ENCODE results near the gene SUPT20HL1. TPM values are rescaled to one million over a fixed set of nuclear protein-coding genes. Genes with fewer than 3 reads are reported as not detected.

SUPT20HL1 gene
- total and polyA plus RNA-seq, 2 of the 4 experiments (the other 2 are of a cell fraction), result not detected

GRCh38 chrX:24350217-24350616, 10.2 kb upstream of the SUPT20HL1 start:
- H3K23ac ChIP-seq (ENCODE audit: low read depth, low read length), result no peak overlapping the region
- no peaks in the 10 kb centered on the region for H3K9me3 ChIP-seq (ENCODE audit: control insufficient read depth, insufficient read depth, low read length)
- H4K5ac ChIP-seq (ENCODE audit: low read depth, low read length), result no peak overlapping the region
- no peak overlapping the region for H3K4me3 ChIP-seq (ENCODE audit: insufficient read depth, low read depth, low read length)
- no peak for ATAC-seq (ENCODE audit: low read depth)
- WGBS, 2 experiments (ENCODE audit: extremely low coverage in 2 of 2, insufficient read length in 1 of 2), result no CpG with 5 or more reads among the region's 4 CpGs
- H3K14ac ChIP-seq (replicated peaks; ENCODE audit: low read depth, low read length), result no peak overlapping the region
- H4K8ac ChIP-seq (ENCODE audit: low read depth in 2 of 2, low read length in 2 of 2), result no peak overlapping the region
- H3K4me1 ChIP-seq (ENCODE audit: control insufficient read depth, insufficient read depth, low read length), result no peaks in the 10 kb centered on the region
- H3K4me2 ChIP-seq (ENCODE audit: low read depth, low read length), result no peak overlapping the region
- no peak overlapping the region for H4K91ac ChIP-seq (ENCODE audit: insufficient read depth, low read depth, low read length)
- H2BK20ac ChIP-seq (ENCODE audit: low read depth, low read length), result no peak overlapping the region
- in situ Hi-C loops (cut with MboI; ENCODE audit: low sequenced_read_pairs), result no loop called here
- no peak overlapping the region for H2BK120ac ChIP-seq (ENCODE audit: low read depth, low read length)
- POLR2A ChIA-PET (ENCODE audit: unreplicated experiment), result no interaction called here
- H3K36me3 ChIP-seq (ENCODE audit: control insufficient read depth, insufficient read depth, low read length), result no peaks in the 10 kb centered on the region
- peak overlapping the region; percentile 24 for H2AK9ac ChIP-seq (replicated peaks; ENCODE audit: low read depth, low read length, poor library complexity)
- no peak overlapping the region for H2BK5ac ChIP-seq (ENCODE audit: low read depth, low read length, poor library complexity, severe bottlenecking)
- no peak for DNase-seq
- no peak overlapping the region for H3K56ac ChIP-seq (ENCODE audit: extremely low read depth, insufficient read depth, low read length)
- dilution Hi-C loops (cut with HindIII; ENCODE audit: low sequenced_read_pairs, unreplicated experiment), result no loop called here
- CTCF ChIA-PET, result interaction anchor here (1.7 kb wide), 1 partner anchor 17 kb away, joined by 7 read pairs; no protein-coding TSS in a partner anchor
- H2AK5ac ChIP-seq (ENCODE audit: low read depth, low read length), result no peak overlapping the region
- H3K4ac ChIP-seq (ENCODE audit: low read depth, low read length), result no peak overlapping the region
- intact Hi-C loops (cut with micrococcal nuclease), result no loop called here
- no peak overlapping the region for H3K27ac ChIP-seq (ENCODE audit: insufficient read depth, low read length)
- peaks cover 3% of the 10 kb centered on the region; the same call in 1 of the 2 replicates for H3K27me3 ChIP-seq (ENCODE audit: control insufficient read depth, insufficient read depth, low read length)
- TF ChIP-seq MAZ (IDR thresholded peaks at IDR 0.05; ENCODE audit: borderline replicate concordance, low read depth, low read length), result no peak
- H4K20me1 ChIP-seq (ENCODE audit: insufficient read depth, low read length), result no peaks in the 10 kb centered on the region
- H3K18ac ChIP-seq (ENCODE audit: low read depth, low read length), result no peak overlapping the region
- no peaks in the 10 kb centered on the region for H3K79me1 ChIP-seq (ENCODE audit: low read depth in 1 of 2, low read length in 2 of 2)
- BruUV-seq (replicated peaks), result no TSS peak
- H3K9me1 ChIP-seq (ENCODE audit: insufficient read depth, low read length), result no peaks in the 10 kb centered on the region
- no peak overlapping the region for H2BK15ac ChIP-seq (ENCODE audit: low read depth, low read length)
- no peak overlapping the region for H3K9ac ChIP-seq (ENCODE audit: low read depth, low read length)
- no peak overlapping the region for H2AFZ ChIP-seq (replicated peaks; ENCODE audit: low read length, poor library complexity)

All from IMR-90 (cell line).